GM12878 (cell line): ENCODE data around the gene TELO2.

ENCODE experiments used
- CTCF ChIP-seq, 3 experiments: IDR thresholded peaks in 2 of 3; conservative IDR thresholded peaks in 1 of 3; 2 replicates each; pipeline ENCODE4 v1.5.1; 2011; ENCODE audit warnings: low read depth in 3 of 3, low read length in 3 of 3, mild to moderate bottlenecking in 3 of 3, control low read depth in 2 of 3, moderate library complexity in 2 of 3, inconsistent platforms in 1 of 3, mixed read lengths in 1 of 3; ENCODE audit not compliant: control insufficient read depth in 2 of 3, insufficient read depth in 1 of 3; ENCODE audit errors: extremely low read depth in 1 of 3
- EZH2 ChIP-seq: IDR thresholded peaks from 2 replicates; pipeline ENCODE4 v1.6.1; 2012; ENCODE audit warnings: low read depth, mild to moderate bottlenecking, control low read depth, inconsistent platforms, low read length, borderline replicate concordance; ENCODE audit not compliant: control insufficient read depth
- PRDM15 ChIP-seq: fragments of 450-650 bp; formaldehyde crosslinking; IDR thresholded peaks from 2 replicates; pipeline ENCODE4 v1.4.0; 2020; ENCODE audit warnings: mild to moderate bottlenecking, moderate library complexity
- STAT3 ChIP-seq: IDR thresholded peaks from 2 replicates; pipeline ENCODE4 v1.6.1; 2011; ENCODE audit warnings: low read depth, low read length, improper control_type of control experiment
- ZSCAN29 ChIP-seq: fragments of 450-650 bp; IDR thresholded peaks from 2 replicates; pipeline ENCODE4 v1.6.1; 2017; ENCODE audit warnings: mild to moderate bottlenecking, moderate library complexity

GRCh38 chr16:1505073-1505844 lies 12.1 kb downstream of the TELO2 start:
- TF ChIP-seq CTCF (IDR thresholded peaks at IDR 0.05 in 2 of 3, conservative IDR thresholded peaks at IDR 0.05 in 1 of 3; ENCODE audit: control insufficient read depth in 2 of 3, extremely low read depth in 1 of 3, insufficient read depth in 1 of 3, low read depth in 3 of 3, low read length in 3 of 3): no peak
- TF ChIP-seq PRDM15 (CRISPR knock-in tag): no peak
- no peak for TF ChIP-seq ZSCAN29
- no peak for TF ChIP-seq STAT3
- TF ChIP-seq EZH2: no peak
